ENCODE measurements around the gene OCRL.
A peak's percentile ranks its signal among the peaks of the same experiment; 100 is the strongest.

OCRL gene

DNA sequence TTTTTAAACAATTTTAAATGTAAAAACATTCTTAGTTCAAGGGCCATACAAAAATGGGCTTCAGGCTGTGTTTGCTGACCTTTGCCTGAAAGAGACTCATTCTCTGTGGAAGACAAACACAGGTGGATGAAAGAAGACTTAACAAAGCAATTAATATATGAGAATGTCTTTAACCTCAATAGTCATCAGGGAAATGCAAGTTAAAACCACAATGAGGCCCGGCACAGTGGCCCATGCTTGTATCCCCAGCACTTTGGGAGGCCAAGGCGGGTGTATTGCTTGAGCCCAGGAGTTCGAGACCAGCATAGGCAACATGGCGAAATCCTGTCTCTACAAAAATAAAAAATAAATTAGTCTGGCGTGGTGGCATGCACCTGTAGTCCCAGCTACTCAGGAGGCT is 9.6 kb upstream of the OCRL start:
- DNase-seq (ENCODE audit: low read depth), result no peak
- no peak for TF ChIP-seq CTCF (IDR thresholded peaks at IDR 0.05; ENCODE audit: low read depth, low read length, missing control alignments)
- in situ Hi-C loops (cut with HindIII; ENCODE audit: low sequenced_read_pairs), result no loop called here
- H3K4me3 ChIP-seq (ENCODE audit: low read depth, low read length), result no peak overlapping the region

GRCh38 chrX:129531132-129531531 is 8.9 kb upstream of the OCRL start:
- no peak for TF ChIP-seq CTCF (IDR thresholded peaks at IDR 0.05; ENCODE audit: low read depth, low read length, missing control alignments)
- in situ Hi-C loops (cut with HindIII; ENCODE audit: low sequenced_read_pairs), result no loop called here
- H3K4me3 ChIP-seq (ENCODE audit: low read depth, low read length), result no peak overlapping the region
- DNase-seq (ENCODE audit: low read depth), result no peak

DNA sequence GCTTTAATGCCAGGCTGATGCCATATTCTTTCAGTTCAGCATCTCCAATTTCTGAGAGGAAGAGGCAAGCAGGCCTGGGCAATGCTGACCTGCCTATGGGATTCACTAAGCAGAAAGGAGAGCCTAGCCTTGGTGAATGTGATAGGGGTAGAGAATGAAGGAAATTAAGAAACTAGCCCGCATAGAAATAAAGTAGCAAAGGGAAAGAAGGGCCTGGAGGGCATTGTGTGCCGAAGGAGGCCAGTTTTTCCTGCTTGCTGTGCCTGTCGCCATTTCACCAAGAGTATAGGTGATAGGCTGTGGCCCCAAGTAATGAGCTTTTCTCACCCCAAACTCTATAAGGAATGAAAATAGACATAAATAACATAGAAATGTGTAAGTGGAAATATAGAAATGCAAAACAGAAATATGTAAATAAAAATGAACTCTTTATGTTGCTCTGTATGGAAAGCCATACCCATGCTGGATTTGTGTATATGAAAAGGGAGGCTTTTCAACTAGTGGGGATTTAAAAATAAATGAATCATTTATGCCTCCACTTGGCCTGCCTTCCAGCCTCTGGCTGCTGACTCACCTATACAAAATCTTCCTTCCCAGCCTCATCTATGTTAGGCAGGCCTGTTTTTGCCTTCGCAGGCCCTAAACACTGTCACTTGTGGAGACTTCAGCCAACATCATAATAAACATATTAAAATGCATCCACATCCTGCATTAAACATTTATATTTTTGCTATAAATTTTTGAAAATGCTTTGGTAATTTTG is 5.1 kb upstream of the OCRL start:
- no peak for TF ChIP-seq CTCF (IDR thresholded peaks at IDR 0.05; ENCODE audit: low read depth, low read length, missing control alignments)
- no peak overlapping the region for H3K4me3 ChIP-seq (ENCODE audit: low read depth, low read length)
- no peak for DNase-seq (ENCODE audit: low read depth)
- in situ Hi-C loops (cut with HindIII; ENCODE audit: low sequenced_read_pairs), result no loop called here

DNA sequence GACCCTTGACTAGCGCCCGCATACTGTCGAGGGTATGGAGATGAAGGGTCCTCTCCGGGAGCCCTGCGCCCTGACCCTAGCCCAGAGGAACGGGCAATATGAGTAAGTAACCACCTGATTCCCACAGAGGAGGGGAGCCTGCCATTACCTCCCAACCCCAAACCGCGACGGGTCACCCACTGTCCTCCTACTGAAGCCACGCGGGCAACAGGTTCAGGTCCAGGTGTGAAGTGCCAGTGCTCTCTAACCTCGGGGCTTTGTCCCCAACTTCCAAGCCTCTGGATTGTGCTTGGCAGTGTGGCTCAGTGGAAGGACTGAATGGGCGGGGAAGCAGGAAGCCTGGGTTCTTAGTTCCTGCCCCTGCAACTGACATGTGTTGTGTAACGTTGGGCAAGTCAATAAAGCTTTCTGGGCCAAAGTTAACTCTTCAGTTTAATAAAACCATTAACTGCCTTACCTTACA is 694 bp downstream of the OCRL start:
- TF ChIP-seq CTCF (IDR thresholded peaks at IDR 0.05; ENCODE audit: low read depth, low read length, missing control alignments), result no peak
- peak overlapping the region; percentile 53 for H3K4me3 ChIP-seq (ENCODE audit: low read depth, low read length)
- in situ Hi-C loops (cut with HindIII; ENCODE audit: low sequenced_read_pairs), result loop anchor here (5.0 kb wide), 1 partner anchor 83 kb away; no protein-coding TSS in a partner anchor
- DNase-seq (ENCODE audit: low read depth), result no peak

DNA sequence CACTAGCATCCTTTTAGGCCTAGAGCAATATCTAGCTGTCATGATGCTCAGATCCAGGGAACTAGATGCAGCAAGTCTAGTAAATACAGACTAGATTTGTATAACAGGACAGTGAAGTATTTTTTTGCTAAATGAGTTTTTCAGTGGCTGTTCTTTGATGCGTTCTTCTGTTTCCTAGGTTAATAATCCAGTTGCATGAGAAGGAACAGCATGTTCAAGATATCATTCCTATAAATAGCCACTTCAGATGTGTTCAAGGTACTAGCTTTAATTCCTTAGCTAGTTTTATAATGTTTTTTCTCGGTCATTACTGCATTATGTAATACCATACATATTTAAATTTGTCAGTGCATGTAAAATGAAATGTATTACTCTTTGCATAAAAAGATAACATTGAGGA is 4.7 kb downstream of the OCRL start:
- DNase-seq (ENCODE audit: low read depth), result no peak
- H3K4me3 ChIP-seq (ENCODE audit: low read depth, low read length), result no peak overlapping the region
- TF ChIP-seq CTCF (IDR thresholded peaks at IDR 0.05; ENCODE audit: low read depth, low read length, missing control alignments), result no peak
- in situ Hi-C loops (cut with HindIII; ENCODE audit: low sequenced_read_pairs), result loop anchor here (5.0 kb wide), 1 partner anchor 87 kb away; no protein-coding TSS in a partner anchor

GRCh38 chrX:129545408-129545807 is 5.3 kb downstream of the OCRL start:
- no peak overlapping the region for H3K4me3 ChIP-seq (ENCODE audit: low read depth, low read length)
- DNase-seq (ENCODE audit: low read depth), result no peak
- TF ChIP-seq CTCF (IDR thresholded peaks at IDR 0.05; ENCODE audit: low read depth, low read length, missing control alignments), result no peak
- in situ Hi-C loops (cut with HindIII; ENCODE audit: low sequenced_read_pairs), result no loop called here
